ENCODE measurements around the gene NUF2. TPM values are rescaled to one million over a fixed set of nuclear protein-coding genes. Genes with fewer than 3 reads are reported as not detected.

Gene NUF2
- total RNA-seq, 2 experiments from 2014 or later, result 54.2 to 62.5 TPM

GRCh38 chr1:163397451-163398200, 75.9 kb downstream of the NUF2 start:
- POLR2A ChIA-PET, result no interaction called here
- H3K27ac Mint-ChIP-seq, result no peak overlapping the region
- DNase-seq, result no peak
- no peaks in the 10 kb centered on the region for H3K9me3 Mint-ChIP-seq
- CTCF ChIA-PET, result no interaction called here
- no peak overlapping the region for H3K4me3 Mint-ChIP-seq
- no peaks in the 10 kb centered on the region for H3K36me3 Mint-ChIP-seq (ENCODE audit: low read depth)
- H3K4me1 Mint-ChIP-seq, result no peaks in the 10 kb centered on the region
- peaks cover 5% of the 10 kb centered on the region for H3K27me3 Mint-ChIP-seq

GRCh38 chr1:163399001-163399400, 77.2 kb downstream of the NUF2 start:
- Mint-ChIP-seq H3K36me3 (ENCODE audit: low read depth) (no peaks in the 10 kb centered on the region), H3K4me1 (no peaks in the 10 kb centered on the region), H3K9me3 (no peaks in the 10 kb centered on the region), H3K4me3 (no peak overlapping the region), H3K27ac (no peak overlapping the region), H3K27me3 (peaks cover 5% of the 10 kb centered on the region)
- DNase-seq, result no peak
- POLR2A ChIA-PET, result no interaction called here
- CTCF ChIA-PET, result no interaction called here

- DNase-seq, result no peak
- no peaks in the 10 kb centered on the region for H3K9me3 Mint-ChIP-seq
- no peaks in the 10 kb centered on the region for H3K4me1 Mint-ChIP-seq
- H3K27ac Mint-ChIP-seq, result no peak overlapping the region
- CTCF ChIA-PET, result no interaction called here
- POLR2A ChIA-PET, result no interaction called here
- H3K4me3 Mint-ChIP-seq, result no peak overlapping the region
- peaks cover 5% of the 10 kb centered on the region for H3K27me3 Mint-ChIP-seq
- H3K36me3 Mint-ChIP-seq (ENCODE audit: low read depth), result no peaks in the 10 kb centered on the region
Observed at GRCh38 chr1:163399976-163400601, 78.3 kb downstream of the NUF2 start.

- Mint-ChIP-seq H3K4me3 (no peak overlapping the region), H3K27ac (no peak overlapping the region), H3K9me3 (no peaks in the 10 kb centered on the region), H3K4me1 (no peaks in the 10 kb centered on the region), H3K27me3 (peaks cover 2% of the 10 kb centered on the region), H3K36me3 (ENCODE audit: low read depth) (no peaks in the 10 kb centered on the region)
- ChIA-PET POLR2A (no interaction called here), CTCF (no interaction called here)
- no peak for DNase-seq
Observed at GRCh38 chr1:163401211-163401610, 79.5 kb downstream of the NUF2 start.

Other genes with a start within 250 kb of the NUF2 start
- 1 to 10 TPM; 2.2 to 2.5 TPM for gene RGS5, start 119.0 kb upstream of the NUF2 start, total RNA-seq

Data from activated CD4-positive, alpha-beta T cell treated with anti-CD3 and anti-CD28 coated beads, Interleukin-2, amount 10 ng/mL, durations not matched to agents 7 days and 5 days (primary cell).